ENCODE measurements around the gene STARD13.

STARD13 gene

DNA sequence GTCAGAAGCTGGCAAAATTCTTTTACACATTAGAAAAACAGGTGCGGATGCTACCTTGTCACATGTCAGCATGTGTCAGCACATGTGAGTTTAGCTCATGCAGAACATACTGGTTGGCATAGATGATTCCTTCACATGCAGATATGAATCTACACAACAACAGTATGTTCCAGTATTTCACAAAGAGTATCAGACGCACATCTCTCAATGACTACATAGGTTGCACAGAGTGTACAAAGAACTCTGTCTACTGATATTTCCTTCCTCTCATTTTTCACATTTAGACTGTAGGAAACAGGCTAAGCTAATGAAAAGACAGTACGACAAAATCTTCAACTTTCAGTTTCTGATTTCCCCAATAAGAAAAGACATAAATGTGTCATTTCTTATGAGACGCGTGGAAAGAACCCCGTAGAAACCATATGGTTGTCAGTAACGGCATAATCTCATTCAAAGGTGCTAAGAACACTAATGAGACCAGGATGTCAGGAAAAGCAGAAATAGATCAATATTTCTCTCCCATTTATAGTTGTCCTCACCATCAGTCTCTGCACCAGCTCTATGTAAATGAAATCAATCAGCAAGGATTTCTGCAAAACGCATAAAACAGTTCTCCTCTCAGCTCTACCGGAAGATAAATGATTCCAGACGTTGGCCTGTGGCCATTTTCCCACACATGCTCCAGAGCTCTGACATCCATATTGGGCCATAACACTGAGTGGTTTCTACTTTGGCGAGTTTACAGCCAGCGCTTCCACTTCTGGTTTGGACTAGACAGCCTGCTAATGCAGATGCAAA lies 81.2 kb downstream of the STARD13 start:
- DNase-seq (ENCODE audit: low read depth in 1 of 2, low spot score in 1 of 2): no peak

DNA sequence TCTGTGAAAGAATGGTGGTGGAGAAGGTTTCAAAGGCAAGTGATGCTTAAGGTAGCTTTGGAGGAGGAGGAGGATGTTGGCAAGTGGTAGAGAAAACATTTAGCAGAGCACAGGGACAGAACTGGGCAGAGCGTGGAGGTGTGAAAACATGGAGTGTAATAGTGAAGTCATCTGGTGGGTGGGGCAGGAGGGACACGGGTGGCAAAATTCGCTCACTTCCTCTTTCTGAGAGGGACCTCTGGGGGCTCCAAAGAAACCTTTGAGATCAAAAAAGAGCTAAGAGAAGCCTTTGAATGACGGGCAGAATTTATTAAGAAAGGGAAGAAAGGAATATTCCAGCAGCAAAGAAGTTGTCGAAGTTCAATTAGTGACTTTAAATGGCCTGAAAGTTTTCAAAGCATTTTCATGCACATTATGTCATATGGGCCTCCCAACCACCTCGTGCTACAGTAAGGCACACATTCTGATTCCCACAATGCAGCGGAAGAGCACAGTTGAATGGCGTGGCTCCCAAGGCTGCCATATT lies 82.8 kb downstream of the STARD13 start:
- no peak for DNase-seq (ENCODE audit: low read depth in 1 of 2, low spot score in 1 of 2)

DNA sequence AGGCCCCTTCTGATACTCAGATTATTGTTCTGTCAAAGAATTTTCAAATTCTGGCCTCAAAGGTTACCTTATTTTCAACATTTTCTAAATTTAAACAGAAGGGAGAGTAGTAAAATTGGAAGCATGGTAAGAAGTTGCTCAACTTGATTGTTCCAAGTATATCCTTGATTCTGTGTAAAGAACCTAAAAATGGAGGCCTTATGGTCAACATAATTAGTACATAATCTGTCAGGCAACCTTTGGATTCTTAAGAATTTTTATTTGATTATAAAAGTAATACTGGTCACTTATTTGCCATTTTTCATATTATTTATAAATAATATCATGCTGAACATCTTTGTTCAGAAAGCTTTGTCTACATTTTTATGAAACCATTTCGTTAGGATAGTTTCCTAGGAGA lies 83.9 kb downstream of the STARD13 start:
- no peak for DNase-seq (ENCODE audit: low read depth in 1 of 2, low spot score in 1 of 2)

DNA sequence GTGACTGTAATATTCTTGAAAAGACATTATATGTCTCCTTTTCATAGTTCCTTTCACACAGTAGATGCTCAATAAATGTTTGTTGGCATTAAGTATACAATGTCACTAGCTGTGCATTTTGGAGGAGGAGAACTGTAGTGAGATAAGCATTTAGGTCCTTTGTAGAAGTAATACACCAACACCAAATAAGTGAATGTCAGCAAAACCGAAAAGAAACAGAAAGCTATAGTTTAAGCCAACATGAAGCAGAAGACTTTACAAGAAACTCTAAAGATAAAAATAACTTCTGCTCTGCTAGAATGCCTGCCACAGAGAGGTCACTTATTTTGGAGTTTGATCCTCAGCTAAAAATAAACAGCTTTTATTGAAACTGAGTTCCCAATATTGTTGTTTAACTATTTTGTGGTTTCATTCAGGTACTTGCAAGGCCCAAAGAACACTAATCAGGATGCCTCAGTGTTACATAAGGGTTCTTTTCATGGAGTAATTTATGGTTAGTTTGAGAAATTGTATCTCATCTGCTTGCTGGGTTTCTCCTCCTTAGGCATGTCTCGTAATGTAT lies 86.2 kb downstream of the STARD13 start:
- DNase-seq (ENCODE audit: low read depth in 1 of 2, low spot score in 1 of 2): no peak

DNA sequence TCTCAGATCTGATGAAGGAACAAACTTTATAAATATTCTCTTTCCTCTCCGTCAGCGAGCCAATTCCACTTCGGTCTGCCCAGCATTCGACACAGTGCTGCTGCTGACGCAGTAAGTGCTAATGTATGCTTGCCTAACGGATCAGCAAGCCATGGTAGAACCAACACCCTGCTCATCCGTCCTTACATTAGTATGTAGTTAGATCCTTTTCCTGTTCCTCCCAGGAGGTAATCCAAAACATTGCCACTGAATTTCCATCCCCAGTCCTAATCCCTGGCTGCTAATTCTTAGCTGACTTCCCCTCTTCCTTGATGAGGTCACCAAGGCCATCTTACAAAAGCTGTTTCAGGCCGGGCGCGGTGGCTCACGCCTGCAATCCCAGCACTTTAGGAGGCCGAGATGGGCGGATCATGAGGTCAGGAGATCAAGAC lies 88.0 kb downstream of the STARD13 start:
- no peak for DNase-seq (ENCODE audit: low read depth in 1 of 2, low spot score in 1 of 2)

DNA sequence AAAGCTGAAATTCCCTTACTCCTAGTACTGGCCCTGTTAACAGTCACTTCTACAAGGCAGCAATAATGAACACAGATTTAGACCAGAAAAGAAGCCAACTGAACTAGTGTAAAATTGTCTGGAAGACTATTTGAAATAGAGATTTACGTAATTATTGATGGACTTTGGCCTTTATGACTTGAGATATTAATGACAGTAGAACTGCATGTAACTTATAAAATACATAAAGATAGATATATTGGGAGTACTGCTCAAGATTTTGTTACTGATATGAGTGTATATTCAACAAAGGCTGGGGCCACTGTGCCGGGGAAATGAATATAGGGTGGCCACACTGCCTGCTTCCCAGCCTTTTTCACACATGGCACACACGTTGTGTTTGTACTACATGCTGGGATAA lies 88.8 kb downstream of the STARD13 start:
- DNase-seq (ENCODE audit: low read depth in 1 of 2, low spot score in 1 of 2): no peak

DNA sequence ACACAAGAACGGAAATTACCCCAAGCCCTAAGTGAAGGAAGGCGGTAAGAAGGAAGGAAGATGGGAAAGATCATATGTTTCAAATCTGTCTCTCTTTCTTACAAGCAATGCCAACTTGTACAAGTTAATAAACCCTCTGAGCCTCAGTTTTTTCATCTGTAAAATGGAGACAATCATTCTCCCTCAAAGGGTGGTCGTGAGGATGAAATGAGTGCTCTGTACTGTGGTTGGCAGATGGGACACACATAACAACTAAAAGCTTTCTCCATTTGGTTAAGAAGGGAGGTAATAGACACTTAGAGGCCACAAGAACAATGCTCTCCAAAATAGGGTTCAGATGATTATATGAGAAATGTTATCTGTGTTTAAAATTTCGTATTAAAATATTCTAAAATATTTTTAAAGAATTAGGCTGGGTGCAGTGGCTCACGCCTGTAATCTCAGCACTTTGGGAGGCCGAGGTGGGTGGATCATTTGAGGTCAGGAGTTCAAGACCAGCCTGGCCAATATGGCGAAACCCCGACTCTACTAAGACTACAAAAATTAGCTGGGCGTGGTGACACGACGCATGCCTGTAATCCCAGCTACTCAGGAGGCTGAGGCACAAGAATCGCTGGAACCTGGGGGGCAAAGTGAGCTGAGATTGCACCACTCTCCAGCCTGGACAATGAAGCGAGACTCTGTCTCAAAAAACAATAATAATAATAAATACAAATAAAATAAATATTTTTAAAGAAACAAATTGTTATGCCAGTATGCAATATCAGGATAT lies 89.7 kb downstream of the STARD13 start:
- no peak for DNase-seq (ENCODE audit: low read depth in 1 of 2, low spot score in 1 of 2)

DNA sequence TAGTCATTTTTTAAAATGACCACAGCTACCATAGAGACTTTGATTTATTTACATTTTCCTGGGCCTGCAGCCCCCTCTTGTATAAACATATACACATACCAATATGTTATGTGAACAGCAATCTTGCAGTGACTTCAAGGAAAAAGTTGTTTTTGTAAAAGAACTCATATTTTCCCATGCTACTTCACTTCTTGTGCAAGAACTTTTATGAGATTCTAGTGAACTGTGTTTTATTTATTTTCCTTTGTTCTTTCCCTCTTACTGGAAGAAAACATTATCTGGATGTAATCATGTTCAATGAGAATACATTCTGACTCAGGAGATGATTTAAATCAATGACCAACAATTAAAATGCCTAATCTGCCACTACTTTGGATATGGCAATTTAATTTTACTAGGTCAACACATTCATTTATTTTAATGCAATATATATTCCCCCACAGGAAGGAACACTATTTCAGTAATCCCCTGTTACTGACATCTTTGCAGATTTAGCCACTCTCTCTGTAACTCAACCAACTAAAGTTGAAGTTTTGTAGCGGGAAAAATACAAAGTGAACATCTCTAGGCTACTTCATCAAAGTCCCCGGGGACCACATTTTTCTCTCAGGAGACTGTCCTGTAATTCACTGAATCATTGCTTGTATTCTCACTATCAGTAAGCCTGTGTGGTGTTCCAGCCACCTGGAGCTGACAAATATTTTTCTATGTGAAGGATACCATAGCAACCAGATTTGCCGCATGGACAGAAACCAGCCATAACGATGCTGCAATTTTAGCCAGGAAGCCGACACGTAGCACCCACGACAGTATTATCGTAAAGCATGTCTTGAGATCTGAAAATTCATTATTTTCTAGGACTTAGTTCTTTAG lies 90.5 kb downstream of the STARD13 start:
- DNase-seq (ENCODE audit: low read depth in 1 of 2, low spot score in 1 of 2): no peak

DNA sequence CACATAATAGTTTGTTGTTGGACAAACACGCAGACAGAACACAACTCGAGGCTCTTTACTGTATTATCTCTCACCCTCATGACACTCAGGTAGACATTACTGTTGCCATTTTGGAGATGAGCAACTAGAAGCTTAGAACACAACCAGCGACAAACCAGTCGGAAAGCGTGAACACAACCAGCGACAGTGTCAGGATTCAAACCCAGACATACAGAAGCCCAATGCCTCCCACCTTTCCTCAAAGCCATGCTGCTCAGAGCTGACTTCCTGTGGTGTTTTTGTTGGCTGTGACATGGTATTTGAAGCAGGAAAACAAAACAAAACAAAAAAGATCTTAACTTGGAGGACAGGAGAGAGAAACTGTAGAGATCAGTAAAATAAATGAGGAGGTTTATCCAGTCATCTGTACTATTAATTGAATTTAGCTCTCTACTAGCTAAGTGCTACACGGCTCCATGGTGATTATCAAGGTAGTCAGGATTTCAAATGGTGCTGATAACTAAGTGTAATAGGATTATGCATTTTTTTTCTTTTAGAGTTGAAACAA lies 92.1 kb downstream of the STARD13 start:
- no peak for DNase-seq (ENCODE audit: low read depth in 1 of 2, low spot score in 1 of 2)

DNA sequence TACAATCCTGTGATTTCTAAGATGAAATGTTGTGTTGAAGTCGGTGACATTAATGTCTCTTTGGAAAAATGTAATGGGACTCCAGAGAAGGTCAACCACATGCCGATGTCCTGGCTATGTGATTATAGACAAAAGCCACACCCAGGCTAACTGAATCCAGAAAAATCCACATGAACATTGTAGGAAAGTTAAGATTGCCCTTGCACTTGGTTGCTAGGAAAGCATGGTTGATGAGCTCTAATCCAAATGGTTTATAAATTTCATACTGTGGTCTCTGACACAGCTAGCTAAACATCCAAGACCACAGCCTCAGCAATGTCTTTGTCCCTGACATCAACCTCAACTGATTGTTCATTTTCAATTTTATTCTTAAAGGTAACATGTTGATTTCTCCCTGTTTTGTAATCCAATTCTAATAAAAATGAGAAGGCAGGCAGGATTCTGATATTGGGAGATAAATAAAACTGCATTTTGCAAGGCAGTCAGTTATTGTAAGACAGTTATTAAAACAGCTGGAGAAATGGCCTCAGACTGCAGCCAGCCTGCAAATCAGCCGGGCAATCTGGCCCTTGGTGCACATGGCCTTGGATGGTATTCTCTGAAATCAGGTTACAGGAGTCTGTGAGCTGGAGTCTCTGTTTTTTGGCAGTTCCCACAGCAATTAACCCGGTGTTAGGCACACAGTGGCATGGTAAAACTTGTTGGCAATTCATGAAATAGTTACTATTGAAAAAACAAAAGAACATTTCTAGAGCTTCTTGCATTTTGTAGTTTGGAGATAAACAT lies 93.9 kb downstream of the STARD13 start:
- no peak for DNase-seq (ENCODE audit: low read depth in 1 of 2, low spot score in 1 of 2)

DNA sequence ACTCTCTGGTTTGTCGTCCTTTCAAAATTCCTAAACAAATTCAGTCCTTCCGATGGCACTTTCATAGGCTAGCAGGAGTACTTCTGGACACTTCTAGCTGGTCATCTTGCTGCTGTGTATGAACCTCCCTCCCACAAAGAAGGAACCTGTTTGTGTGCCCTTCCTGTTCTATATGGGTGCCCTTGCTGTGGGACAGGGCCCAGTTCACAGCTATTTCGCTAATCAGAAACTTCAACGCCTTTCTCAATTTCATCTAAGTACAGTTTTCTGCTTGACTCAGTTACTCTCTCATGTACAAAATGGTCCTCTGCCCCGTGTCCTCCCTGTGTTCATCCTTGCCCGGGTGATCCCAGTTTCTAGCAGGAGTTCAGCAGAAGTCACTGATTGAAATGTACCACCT lies 96.1 kb downstream of the STARD13 start:
- no peak for DNase-seq (ENCODE audit: low read depth in 1 of 2, low spot score in 1 of 2)

DNA sequence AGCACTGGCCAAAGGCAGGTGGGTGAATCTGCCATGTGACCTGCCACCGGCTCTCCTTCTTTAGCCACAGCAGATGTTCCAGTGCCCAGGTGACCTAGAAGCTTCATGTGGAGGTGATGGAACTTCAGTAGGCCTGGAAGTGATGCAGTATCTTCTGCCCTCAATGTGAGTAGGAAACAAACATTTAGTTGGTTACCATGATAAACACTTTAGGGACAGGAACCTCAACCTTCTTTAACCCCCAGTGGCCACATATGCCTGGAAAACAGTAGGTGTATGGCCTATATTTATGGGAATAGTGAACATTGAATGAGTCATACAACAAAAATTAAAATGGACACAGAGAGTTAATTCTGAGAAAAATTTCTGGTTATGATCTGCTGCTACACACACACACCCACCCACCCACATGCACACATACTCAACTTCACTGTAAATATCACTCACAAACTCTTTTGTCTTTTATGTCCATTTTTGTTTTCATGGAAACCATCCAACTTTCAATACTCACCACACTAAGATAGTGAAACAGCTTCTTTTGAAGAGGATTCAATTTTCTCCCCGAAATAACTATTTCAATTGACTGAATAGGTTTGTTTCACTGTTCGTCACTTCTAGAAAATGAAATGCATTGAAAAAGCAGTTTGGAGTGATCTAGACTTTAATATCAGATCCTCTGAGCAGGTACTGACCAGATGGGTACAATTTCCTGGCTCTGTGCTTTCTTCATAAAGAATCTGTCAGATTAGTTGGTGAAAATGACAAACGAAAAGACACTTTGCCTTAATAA lies 97.3 kb downstream of the STARD13 start:
- no peak for DNase-seq (ENCODE audit: low read depth in 1 of 2, low spot score in 1 of 2)

DNA sequence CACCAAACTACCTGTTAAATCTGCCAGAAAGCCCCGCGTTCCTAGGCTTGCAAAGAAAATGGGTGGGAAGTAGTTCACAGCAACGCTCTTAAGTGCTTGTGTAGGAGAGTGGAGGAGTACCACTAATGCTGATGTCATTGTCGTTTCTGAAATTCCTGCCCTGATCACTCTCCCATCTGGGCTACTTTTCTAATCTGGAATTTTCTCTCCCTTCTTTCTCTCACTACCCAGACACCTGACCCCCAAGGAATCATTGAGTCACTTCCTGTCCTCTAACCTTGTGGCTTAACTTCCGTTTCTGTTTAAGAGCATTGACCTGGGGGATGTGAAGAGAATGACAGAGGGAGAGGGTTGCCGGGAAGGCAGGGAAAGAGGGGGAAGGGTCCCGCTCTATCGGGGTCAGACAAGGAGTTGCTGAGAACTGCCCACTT lies 98.7 kb downstream of the STARD13 start:
- DNase-seq (ENCODE audit: low read depth in 1 of 2, low spot score in 1 of 2): no peak

DNA sequence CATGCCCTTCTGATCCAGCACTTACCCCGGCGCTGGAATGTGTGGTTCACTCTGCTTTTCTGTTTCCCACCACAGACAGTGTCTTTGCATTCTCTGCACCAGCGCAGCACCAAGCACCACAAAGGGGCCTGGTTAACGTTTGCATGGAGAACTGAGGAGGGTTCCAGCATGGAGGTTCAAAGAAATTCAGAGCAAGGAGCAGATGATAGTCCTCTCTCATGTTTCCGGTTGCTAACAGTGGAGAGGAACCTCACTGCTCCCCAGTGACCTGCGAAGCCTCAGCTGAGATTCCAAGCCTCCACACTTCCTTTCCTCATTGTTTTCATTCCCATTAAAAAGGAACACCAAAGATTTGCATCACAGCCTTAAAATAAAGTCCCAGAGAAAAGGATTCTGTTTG lies 99.7 kb downstream of the STARD13 start:
- no peak for DNase-seq (ENCODE audit: low read depth in 1 of 2, low spot score in 1 of 2)

DNA sequence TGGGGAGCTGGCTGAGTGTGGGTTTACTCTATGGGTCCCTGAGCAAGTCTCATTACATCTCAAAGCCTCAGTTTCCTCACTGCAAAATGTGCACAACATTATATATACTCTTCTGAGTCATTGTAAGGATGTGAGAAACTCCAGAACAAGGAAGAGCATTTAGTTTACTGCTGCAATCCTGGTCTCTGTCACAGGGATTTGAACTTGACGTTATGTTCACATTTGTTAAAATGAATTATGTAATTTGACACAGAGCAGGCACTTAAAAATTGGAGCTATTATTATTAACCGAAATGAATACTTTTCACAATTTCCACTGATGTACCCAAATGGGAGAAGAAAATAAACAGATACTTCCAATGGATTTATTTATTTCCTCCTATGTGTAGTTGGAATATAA lies 101.0 kb downstream of the STARD13 start:
- DNase-seq (ENCODE audit: low read depth in 1 of 2, low spot score in 1 of 2): no peak

DNA sequence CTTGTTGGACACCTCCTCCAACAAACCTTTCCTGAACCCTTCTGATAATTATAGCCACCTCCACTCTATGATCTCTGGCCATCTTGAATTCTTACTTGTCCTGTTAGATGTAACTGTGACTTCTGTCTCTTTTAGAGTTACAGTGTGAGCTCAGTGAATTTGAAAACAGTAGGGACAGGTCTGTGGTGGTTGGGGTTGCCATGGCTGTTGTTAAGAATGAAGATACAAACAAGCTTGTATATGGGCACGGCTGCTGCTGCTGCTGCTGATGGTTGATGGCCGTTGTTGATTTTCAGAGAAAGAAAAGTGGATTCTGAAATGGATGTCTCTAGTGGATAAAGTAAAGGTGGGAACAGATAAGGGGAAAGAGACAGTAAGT lies 101.5 kb downstream of the STARD13 start:
- DNase-seq (ENCODE audit: low read depth in 1 of 2, low spot score in 1 of 2): no peak

DNA sequence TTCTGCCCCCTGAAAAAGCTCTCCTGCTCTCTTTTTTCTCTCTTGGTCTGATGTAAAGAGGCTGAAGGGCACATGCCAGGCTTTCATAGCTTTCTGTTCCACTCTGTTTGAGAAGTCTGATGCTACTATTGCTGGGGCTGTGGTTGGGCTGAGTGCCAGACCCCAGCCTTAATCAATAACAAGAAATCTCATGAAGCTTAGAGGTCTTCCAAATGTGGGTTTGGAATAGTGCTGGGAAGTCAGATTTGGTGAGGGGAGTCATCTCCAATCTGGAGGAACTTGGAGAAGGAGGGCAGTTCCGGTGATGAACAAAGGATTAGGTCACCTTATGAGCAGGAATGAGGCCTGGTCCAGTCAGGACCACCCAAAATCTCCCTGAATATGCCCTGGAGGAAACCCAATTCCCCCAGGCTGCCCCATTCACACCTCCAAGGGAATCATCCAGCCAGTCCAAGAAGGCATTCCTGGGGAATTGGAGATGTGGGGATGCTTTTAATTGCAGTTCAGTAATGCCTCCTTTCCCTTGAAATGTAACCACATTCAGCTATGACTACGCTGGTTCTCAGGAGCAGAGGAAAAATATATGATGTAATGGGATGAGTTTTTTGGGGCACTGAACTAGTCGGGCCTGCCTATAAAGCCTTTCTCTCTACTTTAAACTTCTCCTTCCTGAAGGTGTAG lies 102.0 kb downstream of the STARD13 start:
- DNase-seq (ENCODE audit: low read depth in 1 of 2, low spot score in 1 of 2): no peak

DNA sequence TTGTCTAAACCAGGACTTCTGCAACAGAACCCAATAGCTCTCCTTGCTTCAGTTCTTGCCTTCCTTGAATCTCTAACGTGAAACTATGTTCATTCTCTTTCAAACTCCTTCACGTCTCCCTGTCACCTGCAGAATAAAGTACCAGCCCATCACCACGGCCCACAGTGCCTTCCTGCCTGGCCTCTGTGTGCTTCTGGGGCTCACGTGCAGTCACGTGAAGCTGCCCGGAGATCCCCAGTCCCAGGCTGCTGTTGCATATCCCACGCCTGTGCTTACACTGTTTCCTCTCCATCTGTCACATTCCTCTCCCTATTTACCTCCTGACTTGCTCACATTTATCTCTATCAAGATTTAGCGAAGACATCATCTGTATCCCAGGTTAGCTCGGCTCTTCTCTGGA lies 102.8 kb downstream of the STARD13 start:
- no peak for DNase-seq (ENCODE audit: low read depth in 1 of 2, low spot score in 1 of 2)

DNA sequence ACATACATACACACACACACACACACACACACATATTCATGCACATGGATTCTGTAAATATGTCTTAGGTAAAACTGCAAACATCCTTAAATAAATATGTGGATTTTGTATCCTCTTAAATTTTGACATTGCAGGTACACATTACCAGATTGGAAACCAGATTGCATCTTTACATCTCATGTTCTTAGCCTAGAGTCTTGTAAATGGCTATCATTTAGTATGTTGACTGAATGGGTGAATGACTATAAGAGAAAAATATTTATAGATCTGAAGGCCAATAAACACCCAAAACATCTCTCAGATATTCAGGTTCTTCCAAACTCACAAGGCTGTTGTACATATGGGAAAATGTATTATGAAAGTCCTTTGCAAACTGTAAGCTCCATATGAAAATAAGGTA lies 104.3 kb downstream of the STARD13 start:
- DNase-seq (ENCODE audit: low read depth in 1 of 2, low spot score in 1 of 2): no peak
